Right lung (tissue), 5 donors: Measurements from ENCODE around the gene NUDC. TPM values are rescaled to one million over a fixed set of nuclear protein-coding genes. Genes with fewer than 3 reads are reported as not detected.

Experiments used
- DNase-seq, 2 donors: peaks; one replicate each; pipeline ENCODE4 v3.0.0-alpha.2; 2013
- polyA plus RNA-seq, 5 donors: library from polyadenylated mRNA; unstranded; fragments of 120-200 nt; gene quantifications; one replicate each; pipeline versions ENCODE4 v1.2.1 to v1.2.3, GENCODE V29; 2013; ENCODE audit warnings: inconsistent platforms in 1 of 5, low replicate concordance in 1 of 5; ENCODE audit not compliant: insufficient read length in 5 of 5, insufficient read depth in 1 of 5

NUDC gene
- polyA plus RNA-seq, 5 donors: 59.8 to 99.2 (median 69.6) TPM

DNA sequence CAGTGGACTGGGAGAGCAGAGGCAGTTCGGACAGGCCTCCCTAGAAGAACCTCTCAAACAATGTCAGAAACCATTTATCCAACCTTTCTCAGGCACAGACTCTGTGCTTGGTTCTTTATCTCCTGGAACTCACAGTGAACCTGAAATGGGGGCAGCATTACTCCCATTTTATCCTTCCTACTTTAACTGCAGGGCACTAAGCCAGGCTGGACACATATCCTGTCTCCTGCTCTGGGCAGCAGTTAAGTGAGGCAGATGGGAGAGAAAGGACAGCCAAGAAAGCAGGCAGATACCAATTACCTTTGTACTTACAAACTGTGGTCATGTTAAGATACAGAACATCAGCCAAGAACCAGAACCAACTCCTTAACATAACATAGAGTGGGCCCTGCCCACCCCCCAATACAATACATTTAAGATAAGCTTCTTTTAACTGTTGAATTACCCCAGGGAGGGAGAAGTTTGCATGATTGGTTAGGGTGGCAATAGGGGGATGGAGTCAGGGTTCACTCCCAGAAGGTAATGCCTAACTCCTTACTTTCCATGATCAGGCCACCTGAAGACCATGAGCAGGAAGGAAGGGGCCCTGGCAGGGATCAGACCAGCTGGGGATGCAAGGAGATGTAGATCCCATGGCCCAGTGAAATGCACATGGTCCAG lies 27.9 kb downstream of the NUDC start:
- DNase-seq: no peak

- no peak for DNase-seq
Measured at GRCh38 chr1:26949926-26950319, 28.4 kb downstream of the NUDC start.

DNA sequence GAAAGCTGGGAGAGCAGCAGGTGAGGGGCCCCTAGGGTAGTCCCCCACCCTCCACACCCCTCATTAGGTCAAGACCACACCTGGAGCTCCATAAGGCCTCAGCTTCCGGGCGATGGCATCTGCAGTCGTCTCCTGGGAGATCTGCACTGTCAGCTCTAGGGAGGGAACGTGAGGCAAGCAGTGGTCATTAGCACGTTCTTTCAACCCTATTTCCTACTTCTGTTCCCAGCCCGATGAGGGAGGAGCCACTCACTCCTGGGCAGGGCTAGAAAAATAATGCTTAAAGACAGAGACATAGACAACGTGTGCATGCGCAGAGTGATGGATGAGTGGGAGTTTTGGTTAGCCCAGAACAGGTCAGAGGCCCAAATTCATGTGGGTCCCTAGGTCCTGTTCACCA lies 29.1 kb downstream of the NUDC start:
- no peak for DNase-seq

- DNase-seq: no peak
Measured at GRCh38 chr1:26951216-26951615, 29.7 kb downstream of the NUDC start.

- no peak for DNase-seq
Measured at GRCh38 chr1:26951821-26952497, 30.4 kb downstream of the NUDC start.

DNA sequence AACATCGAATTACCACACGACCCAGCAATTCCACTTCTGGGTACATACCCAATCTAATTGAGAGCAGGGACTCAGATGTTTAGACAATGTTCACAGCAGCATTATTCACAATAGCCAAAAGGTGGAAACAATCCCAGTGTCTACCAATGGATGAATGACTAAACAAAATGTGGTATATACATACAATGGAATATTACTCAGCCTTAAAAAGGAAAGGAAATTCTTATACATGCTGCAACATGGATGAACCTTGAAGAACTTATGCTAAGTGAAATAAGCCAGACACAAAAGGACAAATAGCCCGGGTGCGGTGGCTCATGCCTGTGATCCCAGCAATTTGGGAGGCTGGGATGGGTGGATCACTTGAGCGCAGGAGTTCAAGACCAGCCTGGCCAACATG lies 31.8 kb downstream of the NUDC start:
- DNase-seq: no peak

DNA sequence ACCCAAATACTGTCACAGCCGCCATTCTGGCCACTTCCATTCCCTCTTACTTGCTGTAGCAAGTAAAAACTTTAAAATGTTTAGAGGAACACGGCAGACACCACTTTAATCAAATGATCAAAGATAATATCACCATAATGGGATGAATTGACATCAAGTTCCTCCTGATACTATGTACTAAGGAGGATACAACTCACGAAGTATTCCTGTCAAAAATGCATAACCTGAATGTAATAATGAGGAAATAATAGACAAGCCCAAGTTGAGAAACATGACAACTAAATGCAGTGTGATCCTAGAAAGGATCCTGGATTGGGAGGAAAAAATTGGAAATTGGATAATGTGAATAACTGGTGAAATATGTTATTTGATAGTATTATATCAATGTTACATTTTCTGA lies 34.8 kb downstream of the NUDC start:
- DNase-seq: no peak

DNA sequence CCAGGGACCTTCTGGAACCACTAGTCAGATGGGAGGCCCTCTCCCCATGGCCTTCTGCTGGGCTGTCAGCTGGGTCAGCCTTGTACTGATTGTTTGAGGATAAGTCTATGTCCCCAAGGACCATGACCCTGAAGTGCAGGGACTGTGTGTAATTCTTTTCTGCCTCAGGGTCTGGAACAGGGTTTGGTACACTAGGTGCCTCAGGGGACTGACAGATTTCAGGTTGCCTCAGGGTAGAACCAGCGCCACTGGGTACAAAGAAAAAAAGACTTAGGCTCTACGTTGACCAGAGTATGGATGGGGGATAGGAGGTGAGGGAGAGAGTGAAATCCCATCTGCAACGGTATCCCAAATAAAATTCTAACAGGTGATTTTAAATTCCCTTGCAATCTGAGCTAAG lies 35.8 kb downstream of the NUDC start:
- no peak for DNase-seq

DNA sequence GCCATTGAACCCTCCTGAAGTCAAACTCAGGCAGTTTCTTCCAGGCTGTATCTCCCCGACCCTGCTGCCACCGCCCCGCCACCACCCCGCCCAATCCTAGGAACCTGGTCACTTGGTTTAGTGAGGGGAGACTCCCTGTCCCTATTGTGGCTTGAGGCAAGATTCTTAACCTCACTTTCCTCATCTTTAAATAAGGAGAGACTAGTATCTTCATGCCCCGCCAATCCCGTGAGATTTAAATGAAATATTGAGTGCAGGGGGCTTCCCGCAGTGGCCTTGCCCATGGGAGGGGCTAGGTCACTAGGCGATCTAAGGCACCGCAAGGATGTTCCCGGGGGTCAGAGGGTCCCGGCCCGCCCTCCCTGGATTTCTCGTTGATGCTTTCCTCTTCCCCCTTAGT lies 37.7 kb downstream of the NUDC start:
- no peak for DNase-seq

- peak; percentile 61 to 63 for DNase-seq
Measured at GRCh38 chr1:26959722-26960624, 38.4 kb downstream of the NUDC start, which contains the start of gene KDF1. TSS of gene KDF1 (minus strand) at chr1:26960468. CDS start at chr1:26952380, 8,088 bp downstream.

GRCh38 chr1:26960625-26960966 lies 39.1 kb downstream of the NUDC start:
- no peak for DNase-seq

DNA sequence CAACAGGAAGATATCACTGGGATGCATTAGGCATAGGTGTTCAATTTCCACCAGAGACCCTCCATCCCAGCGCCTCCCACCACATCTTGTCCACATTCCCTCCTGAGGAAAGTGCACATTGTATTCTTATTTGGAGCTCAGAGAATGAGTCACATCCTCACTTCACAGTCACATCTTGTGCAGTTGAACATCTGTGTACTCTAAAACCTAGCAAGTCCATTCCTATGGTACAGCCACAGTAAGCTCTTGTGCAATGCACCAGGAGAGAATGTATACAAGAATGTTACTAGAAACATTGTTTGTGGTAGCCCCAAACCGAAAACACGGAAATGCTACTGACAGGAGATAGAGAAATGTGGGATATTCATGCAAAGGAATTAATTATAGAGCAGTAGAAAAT lies 40.3 kb downstream of the NUDC start:
- no peak for DNase-seq

DNA sequence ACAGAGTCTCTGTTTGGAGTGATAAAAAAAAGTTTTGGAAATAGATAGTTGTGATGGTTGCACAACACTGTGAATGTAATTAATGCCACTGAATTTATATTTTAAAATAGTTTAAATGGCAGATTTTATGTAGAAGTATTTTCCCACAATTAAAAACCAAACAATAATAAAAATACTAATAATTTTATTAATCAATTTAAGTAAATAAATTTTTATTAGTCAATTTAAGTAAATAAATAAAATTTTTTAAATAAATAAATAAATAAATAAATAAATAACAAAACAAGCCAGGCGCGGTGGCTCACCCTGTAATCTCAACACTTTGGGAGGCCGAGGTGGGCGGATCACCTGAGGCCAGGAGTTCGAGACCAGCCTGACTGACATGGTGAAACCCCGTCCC lies 43.7 kb downstream of the NUDC start:
- DNase-seq: no peak

- no peak for DNase-seq
Measured at GRCh38 chr1:26965628-26966027, 44.1 kb downstream of the NUDC start.

DNA sequence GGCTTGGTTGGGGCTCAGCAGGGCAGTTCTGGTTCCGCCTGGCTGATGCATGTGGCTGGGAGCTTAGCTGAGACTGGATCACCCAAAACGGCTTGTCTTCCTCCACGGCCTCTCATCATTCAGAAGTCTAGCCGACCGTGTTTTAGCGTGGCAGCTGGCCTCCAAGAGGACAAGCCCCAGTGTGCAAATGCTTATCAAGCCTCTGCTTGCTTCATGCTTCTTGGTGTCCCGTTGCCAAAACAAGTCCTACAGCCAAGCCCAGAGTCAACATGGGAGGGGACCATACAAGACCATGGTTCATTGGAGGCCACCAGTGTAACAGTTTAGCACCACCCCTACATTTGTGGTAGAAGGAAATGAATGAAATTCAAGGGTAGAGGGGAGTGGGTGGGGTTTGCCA lies 49.3 kb downstream of the NUDC start:
- no peak for DNase-seq

DNA sequence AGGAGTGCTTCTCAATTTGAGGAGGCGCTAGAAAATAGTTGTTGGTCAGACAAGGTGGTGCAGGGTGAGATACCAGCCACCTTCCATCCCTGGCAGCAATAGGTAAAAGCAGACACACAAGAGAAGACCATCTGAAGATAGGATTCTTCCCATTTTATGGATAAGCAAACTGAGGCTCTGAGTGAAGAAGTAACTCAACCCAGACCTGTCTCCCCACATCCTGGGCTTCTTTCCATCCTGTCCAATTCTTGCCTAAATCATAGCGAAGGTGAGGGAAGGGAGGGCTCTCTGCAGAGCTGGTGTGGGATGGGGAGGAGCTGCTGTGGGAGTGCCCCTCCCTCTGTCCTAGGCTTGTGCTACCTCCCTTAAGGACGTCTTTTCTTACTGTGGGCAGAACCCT lies 50.0 kb downstream of the NUDC start:
- DNase-seq: no peak

- no peak for DNase-seq
Measured at GRCh38 chr1:26972390-26972789, 50.8 kb downstream of the NUDC start.

- no peak for DNase-seq
Measured at GRCh38 chr1:26972821-26973220, 51.3 kb downstream of the NUDC start.

DNA sequence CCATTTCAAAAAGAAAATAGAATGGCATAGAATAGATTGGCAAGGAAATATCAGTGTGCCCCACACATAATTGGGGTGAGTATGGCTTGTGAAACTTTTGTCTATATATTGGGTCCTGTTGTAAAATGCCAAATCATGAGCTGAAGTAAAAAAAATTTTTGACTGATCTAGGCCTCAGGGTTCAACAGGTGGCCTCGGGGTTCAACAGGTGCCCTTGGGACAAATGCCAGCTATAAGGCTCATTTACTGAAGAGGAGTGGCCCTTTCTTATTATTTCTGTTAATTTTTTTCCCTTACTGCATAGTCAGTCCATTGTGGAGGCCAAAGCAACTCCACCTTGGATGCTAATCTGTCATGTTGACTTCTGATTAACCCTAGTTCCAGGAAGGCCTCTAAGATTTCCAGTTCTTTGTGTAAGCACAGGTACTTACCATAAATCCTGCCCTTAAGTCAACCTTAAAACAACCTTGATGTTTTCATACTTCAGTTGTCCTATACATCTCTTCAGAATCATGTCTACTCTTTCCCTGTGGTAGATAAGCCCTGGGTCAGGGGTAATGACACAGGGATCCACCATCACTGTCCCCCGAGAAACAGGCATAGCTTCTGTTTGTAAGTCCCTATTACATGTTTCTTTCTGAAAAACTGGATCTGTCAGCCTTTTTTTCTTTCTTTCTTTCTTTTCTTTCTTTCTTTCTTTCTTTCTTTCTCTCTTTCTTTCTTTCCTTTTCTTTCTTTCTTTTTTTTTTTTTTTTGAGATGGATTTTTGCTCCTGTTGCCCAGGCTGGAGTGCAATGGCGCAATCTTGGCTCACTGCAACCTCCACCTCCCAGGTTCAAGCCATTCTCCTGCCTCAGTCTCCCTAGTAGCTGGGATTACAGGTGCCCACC lies 55.3 kb downstream of the NUDC start:
- no peak for DNase-seq

GRCh38 chr1:26978901-26979300 lies 57.4 kb downstream of the NUDC start:
- no peak for DNase-seq

GRCh38 chr1:26981146-26981846 lies 59.8 kb downstream of the NUDC start:
- DNase-seq: no peak
